NCI-H2081 treated with DMSO at 0.1 percent for 48 hours (cell line): ENCODE measurements around the gene CYP4F12.

ENCODE experiments used
- DNase-seq: peaks from one replicate; lab custom pipeline; 2025; lab: John Stamatoyannopoulos, UW

CYP4F12 gene, protein sequence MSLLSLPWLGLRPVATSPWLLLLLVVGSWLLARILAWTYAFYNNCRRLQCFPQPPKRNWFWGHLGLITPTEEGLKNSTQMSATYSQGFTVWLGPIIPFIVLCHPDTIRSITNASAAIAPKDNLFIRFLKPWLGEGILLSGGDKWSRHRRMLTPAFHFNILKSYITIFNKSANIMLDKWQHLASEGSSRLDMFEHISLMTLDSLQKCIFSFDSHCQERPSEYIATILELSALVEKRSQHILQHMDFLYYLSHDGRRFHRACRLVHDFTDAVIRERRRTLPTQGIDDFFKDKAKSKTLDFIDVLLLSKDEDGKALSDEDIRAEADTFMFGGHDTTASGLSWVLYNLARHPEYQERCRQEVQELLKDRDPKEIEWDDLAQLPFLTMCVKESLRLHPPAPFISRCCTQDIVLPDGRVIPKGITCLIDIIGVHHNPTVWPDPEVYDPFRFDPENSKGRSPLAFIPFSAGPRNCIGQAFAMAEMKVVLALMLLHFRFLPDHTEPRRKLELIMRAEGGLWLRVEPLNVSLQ

DNA sequence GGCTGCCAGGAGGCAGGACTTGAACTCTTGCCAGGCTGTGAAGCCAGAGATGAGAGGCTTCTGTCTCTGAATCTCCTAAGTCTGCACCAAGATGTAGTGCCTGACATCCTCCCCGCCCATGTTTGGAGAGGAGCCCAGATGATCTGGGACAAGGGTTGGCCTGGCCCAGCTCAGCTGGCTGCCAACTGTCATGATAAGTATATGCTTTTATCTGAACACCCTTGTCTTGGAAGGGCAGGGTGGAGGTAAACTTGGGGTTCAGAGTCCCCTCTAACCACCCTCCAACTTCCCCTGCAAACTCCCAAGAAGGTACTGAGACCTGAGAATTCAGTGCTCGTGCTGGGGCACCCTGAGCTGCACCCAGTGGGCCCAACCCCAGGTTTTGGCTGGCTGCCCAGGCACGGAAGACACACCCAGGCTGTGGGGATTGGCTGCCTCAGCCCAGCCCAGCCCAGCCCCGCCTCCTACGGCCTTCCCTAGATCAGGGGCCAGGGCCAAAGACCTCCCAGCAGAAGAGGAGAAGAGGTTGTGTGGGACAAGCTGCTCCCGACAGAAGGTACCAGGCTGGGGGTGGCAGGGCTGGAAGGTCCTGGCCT is at the start of gene CYP4F12:
Gene CYP4F12 (plus strand): TSS at position 508 of the 596 bp plus-strand sequence. CDS start 443 bp downstream, outside the sequence.
- no peak for DNase-seq

DNA sequence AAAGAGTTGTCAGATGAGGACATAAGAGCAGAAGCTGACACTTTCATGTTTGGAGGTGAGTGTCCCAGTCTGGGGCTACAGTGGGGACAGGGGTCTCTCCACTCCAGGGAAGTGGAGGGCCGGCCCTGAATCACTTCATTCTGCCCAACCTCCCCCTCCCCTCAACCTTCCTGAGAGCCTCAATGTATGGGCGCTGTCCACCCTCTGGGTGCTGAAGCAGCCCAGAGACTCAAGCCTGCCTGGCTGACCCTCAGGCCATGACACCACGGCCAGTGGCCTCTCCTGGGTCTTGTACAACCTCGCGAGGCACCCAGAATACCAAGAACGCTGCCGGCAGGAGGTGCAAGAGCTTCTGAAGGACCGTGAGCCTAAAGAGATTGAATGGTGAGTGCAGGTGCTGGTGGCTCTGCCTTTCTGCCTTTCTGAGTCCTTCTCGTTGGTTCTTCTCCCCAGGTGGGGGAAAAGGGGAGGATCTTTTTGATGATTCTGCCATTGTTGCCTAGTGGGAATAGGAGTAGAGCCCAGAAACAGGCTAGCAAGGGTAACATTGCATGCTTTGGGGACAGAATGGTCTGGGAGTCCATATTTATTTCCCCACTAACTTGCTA is 49.1 kb upstream of the CYP4F12 start:
- no peak for DNase-seq

DNA sequence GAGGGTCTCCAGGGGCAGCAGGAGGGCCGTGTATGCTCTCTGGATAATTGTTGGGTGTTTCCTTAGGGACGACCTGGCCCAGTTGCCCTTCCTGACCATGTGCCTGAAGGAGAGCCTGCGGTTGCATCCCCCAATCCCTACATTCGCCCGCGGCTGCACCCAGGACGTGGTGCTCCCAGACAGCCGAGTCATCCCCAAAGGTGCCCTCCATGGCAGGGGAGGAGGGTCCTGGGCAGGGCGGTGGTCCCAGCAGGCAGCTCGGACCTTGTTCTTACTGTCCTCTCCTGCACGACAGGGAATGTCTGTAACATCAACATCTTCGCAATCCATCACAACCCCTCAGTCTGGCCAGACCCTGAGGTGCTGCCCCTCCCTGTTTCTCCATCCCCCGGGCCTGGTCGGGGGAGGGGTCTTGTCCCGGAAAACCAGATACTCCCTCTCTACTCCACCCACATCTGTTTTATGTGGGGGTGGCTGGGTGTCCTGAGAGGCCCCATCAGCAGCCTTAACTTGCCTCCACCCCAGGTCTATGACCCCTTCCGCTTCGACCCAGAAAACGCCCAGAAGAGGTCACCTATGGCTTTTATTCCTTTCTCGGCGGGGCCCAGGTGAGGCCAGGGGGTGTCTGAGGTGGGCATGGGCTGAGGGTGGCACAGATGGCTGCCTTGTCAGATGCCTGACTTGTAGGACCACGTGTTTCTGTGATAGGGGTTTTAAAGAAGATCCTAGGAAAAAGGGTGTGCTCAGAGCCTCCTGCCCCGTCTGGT is 44.5 kb upstream of the CYP4F12 start:
- no peak for DNase-seq

DNA sequence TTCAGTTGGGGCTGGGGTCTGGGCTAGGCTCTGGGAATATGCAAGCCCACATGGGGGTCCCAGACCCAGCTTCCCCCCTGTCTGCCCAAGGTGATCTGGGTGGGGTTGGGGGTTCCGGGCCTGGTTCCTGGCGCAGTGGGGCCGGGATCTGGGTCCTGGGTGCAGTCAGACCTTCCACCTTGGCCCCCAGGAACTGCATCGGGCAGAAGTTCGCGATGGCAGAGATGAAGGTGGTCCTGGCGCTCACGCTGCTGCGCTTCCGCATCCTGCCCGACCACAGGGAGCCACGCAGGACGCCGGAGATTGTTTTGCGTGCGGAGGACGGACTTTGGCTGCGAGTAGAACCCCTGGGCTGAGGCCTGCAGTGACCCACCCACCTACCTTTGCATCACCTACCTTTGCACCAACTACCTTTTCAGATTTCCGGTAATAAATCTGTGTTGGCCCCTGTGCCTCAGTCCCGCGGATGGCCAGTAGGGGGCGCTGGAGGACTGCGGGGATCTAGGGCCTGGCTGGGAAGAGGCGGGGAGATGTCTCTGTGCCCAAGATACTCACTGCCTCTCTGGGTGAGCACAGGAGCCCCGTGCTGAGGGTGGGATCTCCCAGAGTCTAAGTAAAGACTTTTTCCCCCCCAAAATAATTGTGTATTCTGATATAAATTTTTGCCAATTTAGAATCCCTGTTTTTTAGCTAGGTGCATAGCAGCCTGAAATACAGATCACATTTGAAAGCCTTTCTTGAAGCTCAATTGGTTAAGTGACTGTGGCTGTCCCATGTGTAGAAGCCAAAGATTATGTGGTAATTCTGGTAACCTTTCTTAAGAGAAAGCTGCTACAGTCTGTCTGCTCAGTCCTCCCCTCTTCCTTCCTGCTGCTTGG is 43.6 kb upstream of the CYP4F12 start:
- peak; percentile 6 for DNase-seq

DNA sequence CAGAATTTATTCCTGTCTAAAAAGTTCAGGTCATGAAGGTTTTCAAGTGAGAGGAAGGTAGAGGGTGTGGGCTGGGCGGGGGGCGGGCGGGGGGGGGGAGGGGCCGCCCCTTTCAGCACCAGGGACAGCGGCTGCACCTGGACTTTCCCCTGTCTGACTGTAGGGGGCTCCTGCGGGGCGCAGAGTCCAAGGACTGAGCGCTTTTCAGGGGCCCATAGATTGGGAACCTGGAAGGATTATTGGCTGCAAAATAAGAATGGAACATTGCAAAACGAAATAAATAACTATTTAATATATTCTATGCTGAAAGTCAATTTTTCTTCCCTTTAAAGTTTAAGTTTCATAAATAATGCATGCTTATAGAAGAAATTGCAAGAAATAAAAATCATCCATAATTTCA is 41.1 kb upstream of the CYP4F12 start:
- DNase-seq = no peak

DNA sequence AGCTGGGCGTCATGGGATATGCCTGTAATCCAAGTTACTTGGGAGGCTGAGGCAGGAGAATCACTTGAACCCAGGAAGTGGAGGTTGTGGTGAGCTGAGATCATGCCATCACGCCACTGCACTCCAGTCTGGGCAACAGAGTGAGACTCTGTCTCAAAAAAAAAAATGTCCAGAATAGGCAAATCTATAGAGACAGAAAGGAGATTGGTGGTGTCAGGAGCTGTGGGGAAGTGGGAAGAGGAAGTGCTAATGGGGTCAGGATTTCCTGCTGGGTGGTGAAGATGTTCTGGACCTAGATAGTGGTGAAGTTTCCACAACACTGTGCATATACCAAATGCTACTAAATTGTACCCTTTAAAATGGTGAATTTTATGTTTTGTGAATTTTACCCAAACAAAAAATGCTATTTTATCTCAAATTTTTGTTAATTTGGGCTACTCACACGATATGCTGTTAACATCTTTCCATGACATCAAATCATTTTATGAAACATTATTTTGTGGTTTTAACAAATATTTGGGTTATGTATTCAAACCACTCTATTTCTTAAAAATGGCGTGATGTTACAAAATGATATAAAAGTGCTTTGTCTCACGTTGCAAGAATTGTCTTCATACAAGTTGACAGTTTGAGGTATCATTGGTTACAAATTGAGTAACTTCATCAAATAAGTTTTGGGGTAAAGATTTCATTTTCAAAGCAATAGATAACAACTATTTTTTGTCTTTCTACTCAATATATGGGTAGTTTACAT is 39.6 kb upstream of the CYP4F12 start:
- no peak for DNase-seq

DNA sequence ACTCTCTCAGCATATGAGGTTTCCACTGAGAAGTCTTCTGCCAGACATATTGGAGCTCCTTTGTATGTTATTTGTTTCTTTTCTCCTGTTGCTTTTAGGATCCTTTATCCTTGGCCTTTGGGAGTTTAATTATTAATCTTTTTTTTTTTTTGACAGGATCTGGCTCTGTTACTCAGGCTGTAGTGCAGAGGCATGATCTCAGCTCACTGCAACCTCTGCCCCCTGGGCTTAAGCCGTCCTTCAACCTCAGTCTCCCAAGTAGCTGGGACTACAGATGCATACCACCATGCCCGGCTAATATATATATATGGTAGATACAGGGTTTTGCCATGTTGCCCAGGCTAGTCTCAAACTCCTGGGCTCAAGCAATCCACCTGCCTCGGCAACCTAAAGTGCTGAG is 38.8 kb upstream of the CYP4F12 start:
- no peak for DNase-seq

DNA sequence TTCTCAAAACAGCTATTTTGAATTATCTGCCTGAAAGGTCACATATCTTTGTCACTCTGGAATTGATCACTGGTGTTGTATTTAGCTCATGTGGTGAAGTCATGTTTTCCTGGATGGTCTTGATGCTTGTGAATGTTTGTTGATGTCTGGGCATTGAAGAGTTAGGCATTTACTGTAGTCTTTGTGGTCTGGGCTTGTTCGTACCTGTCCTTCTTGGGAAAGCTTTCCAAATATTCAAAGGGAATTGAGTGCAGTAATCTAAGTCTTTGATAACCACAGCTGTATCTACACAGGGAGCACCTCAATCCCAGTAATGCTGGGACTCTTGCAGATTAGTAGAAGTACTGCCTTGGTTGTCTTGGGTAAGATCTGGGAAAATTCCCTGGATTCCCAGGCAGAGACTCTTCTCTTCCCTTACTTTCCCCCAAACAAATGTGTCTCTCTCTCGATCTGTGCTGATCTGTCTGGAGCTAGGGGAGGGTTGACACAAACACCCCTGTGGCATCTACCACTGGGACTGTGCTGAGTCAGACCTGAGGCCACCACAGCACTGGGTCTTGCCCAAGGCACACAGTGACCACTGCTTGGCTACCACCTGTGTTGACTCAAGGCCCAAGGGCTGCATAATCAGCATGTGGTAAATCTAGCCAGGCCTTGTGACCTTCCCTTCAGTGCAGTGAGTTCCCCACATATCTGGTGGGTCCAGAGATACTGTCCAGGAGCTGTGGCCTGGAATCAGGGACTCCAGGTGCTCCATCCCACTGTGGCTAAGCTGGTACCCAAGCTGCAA is 37.7 kb upstream of the CYP4F12 start:
- DNase-seq = no peak

DNA sequence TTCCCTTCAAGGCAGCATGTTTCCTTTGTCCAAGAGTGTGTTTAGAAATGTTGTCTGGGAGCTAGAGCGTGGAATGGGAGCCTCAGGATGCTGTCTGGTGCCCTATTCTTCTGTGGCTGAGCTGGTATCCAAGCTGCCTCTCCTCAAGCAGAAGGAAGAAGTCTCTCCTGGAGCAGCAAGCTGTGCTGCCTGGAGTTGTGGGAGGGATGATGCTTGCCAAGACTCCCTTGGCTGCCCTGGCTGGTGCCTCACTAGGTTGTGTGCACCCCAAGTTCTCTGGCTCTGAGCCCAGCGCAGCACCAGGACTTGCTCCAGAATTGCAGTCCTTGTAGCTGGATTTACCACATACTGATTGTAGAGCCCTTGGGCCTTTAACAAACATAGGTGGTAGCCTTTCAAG is 36.9 kb upstream of the CYP4F12 start:
- no peak for DNase-seq

DNA sequence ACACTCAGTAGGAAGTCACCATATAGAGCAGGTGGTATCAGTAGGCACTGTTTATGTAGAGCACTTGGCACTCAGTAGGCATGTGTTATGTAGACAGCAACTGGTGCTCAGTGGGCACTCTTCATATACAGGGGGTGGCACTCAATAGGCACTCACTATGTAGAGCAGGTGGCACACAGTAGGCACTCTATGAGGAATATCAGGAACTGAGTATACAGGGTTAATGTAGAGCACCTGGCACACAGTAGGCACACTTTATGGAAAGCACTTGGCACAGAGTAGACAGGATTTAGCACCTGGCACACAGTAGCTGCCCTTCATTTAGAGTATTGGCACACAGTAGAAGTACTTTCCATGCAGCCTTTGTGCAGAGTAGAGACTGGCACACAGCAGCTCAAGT is 33.3 kb upstream of the CYP4F12 start:
- no peak for DNase-seq

DNA sequence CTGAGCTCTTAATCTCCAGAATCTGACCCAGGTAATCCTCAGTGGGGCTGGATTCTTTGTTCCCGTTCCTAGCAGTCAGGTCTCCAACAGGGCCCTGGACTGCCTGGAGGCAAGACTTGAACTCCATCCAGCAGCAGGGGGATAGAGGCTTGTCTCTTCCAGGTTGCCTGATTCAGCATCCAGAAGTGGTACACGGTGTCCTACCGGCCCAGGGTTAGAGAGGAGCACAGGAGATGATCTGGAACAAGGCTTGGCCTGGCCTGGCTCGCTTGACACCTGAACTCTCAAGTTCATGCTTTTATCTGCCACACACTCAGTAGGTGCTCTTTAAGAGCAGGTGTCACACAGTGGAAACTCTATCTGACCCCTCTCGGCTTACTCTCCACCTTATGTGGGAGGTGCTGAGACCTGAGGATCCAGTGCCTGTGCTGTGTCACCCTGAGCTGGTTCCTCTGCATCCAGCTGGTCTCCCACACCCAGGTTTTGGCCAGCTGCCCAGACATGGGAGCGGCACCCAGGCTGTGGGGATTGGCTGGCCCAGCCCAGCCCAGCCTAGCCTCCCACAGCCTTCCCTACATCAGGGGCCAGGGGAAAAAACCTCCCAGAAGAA is 32.5 kb upstream of the CYP4F12 start, which contains the start of gene CYP4F3:
Gene CYP4F3 (plus strand): TSS at position 604 of the 610 bp plus-strand sequence. CDS start 519 bp downstream, outside the sequence.
- DNase-seq = no peak

DNA sequence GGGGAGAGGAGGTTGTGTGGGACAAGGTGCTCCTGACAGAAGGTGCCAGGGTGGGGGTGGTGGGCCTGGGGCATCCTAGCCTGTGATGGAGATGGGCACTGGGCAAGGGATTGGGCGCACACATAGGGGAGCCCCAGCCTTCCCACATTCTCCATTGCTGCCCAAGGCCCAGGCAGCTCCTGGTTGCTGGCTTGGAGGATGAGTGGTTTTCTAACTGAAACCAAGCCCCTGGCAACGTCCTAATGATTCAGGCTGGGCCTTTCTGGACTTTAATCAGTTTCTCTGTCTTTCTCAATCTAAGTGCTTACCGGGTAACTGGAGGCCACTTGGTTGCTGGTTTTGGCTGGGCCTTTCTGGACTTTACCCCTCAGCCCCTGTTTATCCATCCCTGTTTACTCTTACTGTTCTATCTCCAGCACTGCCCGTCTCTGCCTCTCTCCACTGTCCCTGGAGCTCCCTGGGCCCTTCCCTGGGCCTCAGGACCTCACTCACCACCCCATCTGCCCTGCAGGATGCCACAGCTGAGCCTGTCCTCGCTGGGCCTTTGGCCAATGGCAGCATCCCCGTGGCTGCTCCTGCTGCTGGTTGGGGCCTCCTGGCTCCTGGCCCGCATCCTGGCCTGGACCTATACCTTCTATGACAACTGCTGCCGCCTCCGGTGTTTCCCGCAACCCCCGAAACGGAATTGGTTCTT is 31.8 kb upstream of the CYP4F12 start:
- no peak for DNase-seq

DNA sequence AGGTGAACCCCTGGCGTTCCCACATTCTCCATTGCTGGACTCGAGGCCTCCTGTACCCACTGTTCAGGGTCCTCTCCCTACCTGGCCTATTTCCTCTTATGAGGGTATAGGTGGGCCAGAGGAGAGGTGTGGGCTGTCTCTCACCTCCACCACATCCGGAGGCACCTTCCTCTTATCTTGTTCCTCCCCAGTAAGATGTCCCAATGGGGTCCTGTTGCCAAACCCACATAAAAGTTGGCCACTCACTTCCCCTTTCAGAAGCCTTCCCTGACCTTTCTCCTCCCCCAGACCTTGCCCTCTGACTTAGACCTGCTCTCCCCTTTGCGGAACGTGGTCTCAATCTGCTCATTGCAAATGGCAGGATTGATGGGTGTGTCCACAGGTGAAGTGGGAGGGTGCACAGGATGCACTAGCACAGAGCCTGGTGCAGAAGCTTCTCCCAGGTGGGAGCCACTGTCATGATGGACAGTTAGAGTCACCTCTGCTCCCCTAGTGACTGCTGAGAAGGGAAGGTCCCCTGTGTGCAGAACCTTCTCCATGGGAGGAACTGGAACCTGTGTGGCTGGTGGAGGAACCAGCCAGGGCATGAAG is 30.9 kb upstream of the CYP4F12 start:
- DNase-seq = no peak

DNA sequence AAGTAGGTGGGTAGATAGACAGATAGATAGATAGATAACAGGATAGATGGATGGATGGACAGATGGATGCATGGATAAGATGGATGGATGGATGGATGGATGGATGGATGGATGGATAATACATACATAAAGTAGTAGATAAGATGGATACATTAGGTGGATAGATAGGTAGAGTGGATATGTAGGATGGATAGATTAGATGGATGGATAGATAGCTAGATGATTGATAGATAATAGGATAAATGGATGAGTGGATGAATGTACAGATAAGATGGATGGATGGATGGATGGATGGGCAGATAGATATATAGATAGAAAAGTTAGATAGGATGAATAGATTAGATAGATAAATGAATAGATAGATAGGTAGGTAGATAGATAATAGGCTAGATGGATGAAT is 30.1 kb upstream of the CYP4F12 start:
- no peak for DNase-seq

DNA sequence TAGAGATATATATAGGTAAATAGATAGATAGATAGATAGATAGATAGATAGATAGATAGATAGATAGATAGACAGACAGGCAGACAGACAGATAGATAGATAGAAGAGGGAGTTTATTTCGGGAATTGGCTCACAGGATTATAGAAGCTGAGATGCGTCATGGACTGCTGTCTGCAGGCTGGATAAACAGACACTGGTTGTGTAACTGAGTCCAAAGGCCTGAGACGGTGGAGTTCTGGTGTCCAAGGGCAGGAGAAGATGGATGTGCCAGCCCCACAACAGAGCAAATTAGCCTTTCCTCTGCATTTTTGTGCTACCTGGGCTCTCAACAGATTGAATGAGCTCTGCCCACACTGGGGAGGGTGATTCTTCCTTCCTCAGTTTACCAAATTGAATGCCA is 29.5 kb upstream of the CYP4F12 start:
- DNase-seq = no peak

DNA sequence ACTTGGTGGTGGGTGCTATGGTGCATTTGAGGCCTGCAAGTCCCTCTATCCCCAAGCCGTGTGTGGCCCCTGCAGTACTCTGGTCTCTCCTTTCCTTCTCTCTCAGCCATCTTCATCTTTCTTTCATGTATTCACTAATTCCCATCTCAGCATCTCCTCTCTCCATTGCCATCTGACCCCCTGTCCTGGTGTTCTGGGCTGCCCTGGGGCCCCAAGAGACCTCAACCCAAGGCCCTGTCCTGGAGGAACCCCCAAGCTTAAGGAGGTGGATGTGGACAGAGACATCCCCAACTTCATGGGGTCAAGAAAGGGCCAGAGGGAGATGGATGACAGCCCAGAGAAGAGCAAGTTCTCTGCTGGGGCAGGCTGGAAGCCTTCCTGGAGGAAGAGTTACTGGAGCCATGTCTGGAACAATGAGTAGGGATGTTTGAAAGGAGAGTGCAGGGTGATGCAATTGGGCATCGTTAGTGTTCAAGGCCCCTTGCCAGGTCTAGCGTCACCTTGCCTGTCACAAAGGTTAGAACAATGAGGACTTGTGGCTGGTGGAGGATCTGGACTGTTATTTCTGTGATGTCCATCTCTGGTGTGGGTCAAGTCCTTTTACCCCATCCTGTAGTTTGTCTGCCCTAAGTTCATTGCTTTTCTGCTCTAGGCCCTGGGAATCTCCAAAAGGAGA is 28.7 kb upstream of the CYP4F12 start:
- DNase-seq = no peak

DNA sequence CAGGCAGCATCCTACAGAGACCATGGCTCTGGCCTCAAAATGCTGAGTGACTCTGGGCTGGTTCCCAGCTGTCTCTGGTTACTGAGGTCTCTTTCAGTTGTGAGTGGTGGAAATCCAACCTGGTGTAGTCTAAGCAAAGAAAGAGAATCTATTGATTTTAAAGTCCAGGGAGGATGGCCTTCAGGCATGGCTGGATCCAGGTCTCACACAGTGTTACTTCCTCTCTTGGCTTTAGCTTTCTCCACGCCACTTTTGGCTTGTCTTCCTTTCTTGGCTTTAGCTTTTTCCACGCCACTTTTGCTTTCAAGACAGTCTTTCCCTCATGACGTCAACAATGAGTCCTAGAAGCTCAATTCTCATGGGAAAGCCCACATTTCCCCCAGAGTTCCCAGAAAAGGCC is 28.1 kb upstream of the CYP4F12 start:
- no peak for DNase-seq

DNA sequence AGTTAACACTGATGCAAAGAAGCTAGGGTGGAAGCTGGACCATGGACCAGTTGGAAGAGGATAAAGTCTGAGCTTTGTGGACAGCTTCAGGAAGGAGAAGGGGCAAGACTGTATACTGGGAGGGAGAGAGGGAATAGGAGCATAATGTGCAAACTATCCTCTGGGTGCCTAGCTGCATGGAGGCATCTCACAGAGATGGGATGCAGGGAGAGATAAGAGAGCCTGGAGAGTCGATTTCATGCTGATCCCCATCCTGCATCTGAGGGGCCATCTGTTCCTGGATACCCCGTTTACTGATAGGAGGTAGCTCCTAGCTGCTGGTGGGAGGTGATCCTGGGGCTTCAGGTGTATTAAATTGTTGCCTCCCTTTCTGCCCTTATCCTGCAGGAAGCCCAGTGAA is 23.4 kb upstream of the CYP4F12 start:
- no peak for DNase-seq
